ENCODE results near the gene LRP11.

GRCh38 chr6:149898966-149899365 lies 34.8 kb upstream of the LRP11 start:
- TF ChIP-seq ZKSCAN8 (CRISPR knock-in tag; IDR thresholded peaks at IDR 0.05) = no peak
- TF ChIP-seq MTA2 (IDR thresholded peaks at IDR 0.05; ENCODE audit: low read depth) = no peak
- TF ChIP-seq ZNF175 (CRISPR knock-in tag; IDR thresholded peaks at IDR 0.05; ENCODE audit: low read depth) = no peak
- TF ChIP-seq ZNF217 (CRISPR knock-in tag; IDR thresholded peaks at IDR 0.05) = no peak
- TF ChIP-seq KLF1 (tag; IDR thresholded peaks at IDR 0.05) = no peak
- TF ChIP-seq ZNF77 (CRISPR knock-in tag; IDR thresholded peaks at IDR 0.05) = no peak
- TF ChIP-seq HDGF (IDR thresholded peaks at IDR 0.05) = no peak
- no peak for TF ChIP-seq MYNN (IDR thresholded peaks at IDR 0.05)
- TF ChIP-seq MYNN (CRISPR knock-in tag; IDR thresholded peaks at IDR 0.05) = no peak
- TF ChIP-seq SP2 (IDR thresholded peaks at IDR 0.05; ENCODE audit: extremely low read depth, low read depth, low read length, poor library complexity, severe bottlenecking) = no peak
- TF ChIP-seq ZNF174 (CRISPR knock-in tag; IDR thresholded peaks at IDR 0.05) = no peak
- no peak for TF ChIP-seq ZFP30 (CRISPR knock-in tag; IDR thresholded peaks at IDR 0.05; ENCODE audit: borderline replicate concordance)
- TF ChIP-seq MYBL2 (IDR thresholded peaks at IDR 0.05; ENCODE audit: low read depth) = no peak
- no peak for TF ChIP-seq MYBL2 (CRISPR knock-in tag; IDR thresholded peaks at IDR 0.05; ENCODE audit: borderline replicate concordance)
- no peak for TF ChIP-seq RAD21 (CRISPR knock-in tag; conservative IDR thresholded peaks at IDR 0.05 in 1 of 2, IDR thresholded peaks at IDR 0.05 in 1 of 2)
